HepG2 (cell line): ENCODE measurements around the gene PNRC1. TPM values are rescaled to one million over a fixed set of nuclear protein-coding genes. Genes with fewer than 3 reads are reported as not detected.

Experiments used
- ATAC-seq: fragments of 200-7000 bp; cut with Tn5 transposase; 3 replicates; pipeline ENCODE4 v1.9.1; 2020; ENCODE audit warnings: mild to moderate bottlenecking, moderate library complexity
- BruUV-seq: library from RNA; stranded (reverse); fragments of 400-500 nt; replicated peaks from 2 replicates; lab custom pipeline; 2021; lab: Mats Ljungman, UMichigan
- CTCF ChIA-PET: fragments of 300-600 bp; formaldehyde crosslinking; extraction: SDS; loops from one replicate; lab custom pipeline; 2021; ENCODE audit warnings: low total read pairs, inconsistent platforms, low intra/inter-chr PET ratio; lab: Yijun Ruan, JAX
- POLR2A ChIA-PET: fragments of 350-600 bp; sonication (Branson Sonifier 250); formaldehyde crosslinking; loops from one replicate; lab custom pipeline; 2020; ENCODE audit warnings: antibody characterized with exemption, inconsistent platforms; lab: Yijun Ruan, JAX
- DNase-seq: peaks from one replicate; pipeline ENCODE4 v3.0.0-alpha.2; 2015; ENCODE audit warnings: low spot score
- FAIRE-seq: peaks from 3 replicates; lab custom pipeline; 2011; peaks lifted over from hg19 to GRCh38; lab: Jason Lieb, UNC
- H2AFZ ChIP-seq: one replicate; pipeline ENCODE4 v1.6.1; 2011; ENCODE audit warnings: low read length, inconsistent platforms
- H3K27ac ChIP-seq: fragments of 300-600 bp; 3 replicates; pipeline ENCODE4 v1.8.0; 2011; ENCODE audit warnings: mixed run types, mild to moderate bottlenecking, mixed read lengths, low read length, inconsistent platforms; ENCODE audit not compliant: insufficient read depth; ENCODE audit errors: extremely low read length
- H3K27me3 ChIP-seq, 2 experiments: fragments of 200-600 bp in 1 of 2; 2 replicates in 1 of 2; 3 replicates in 1 of 2; pipeline versions ENCODE4 v1.6.0 to v1.8.0; 2011; ENCODE audit warnings: low read length in 2 of 2, mild to moderate bottlenecking in 2 of 2, moderate library complexity in 2 of 2, inconsistent platforms in 1 of 2; ENCODE audit not compliant: insufficient read depth in 2 of 2, control insufficient read depth in 1 of 2
- H3K36me3 ChIP-seq, 2 experiments: fragments of 200-600 bp in 1 of 2; replicated peaks in 1 of 2; 2 replicates in 1 of 2; 3 replicates in 1 of 2; pipeline versions ENCODE4 v1.5.1 to v1.8.0; 2011; ENCODE audit warnings: low read length in 2 of 2, inconsistent platforms in 1 of 2; ENCODE audit not compliant: insufficient read depth in 2 of 2, control insufficient read depth in 1 of 2
- H3K4me1 ChIP-seq: 2 replicates; pipeline ENCODE4 v1.5.1; 2012; ENCODE audit warnings: low read length, inconsistent platforms; ENCODE audit not compliant: insufficient read depth
- H3K4me2 ChIP-seq: 2 replicates; pipeline ENCODE4 v1.6.0; 2011; ENCODE audit warnings: low read depth, low read length, inconsistent platforms
- H3K4me3 ChIP-seq, 3 experiments: fragments of 200-600 bp in 1 of 3; sonication (generic), shearing (Covaris generic) in 1 of 3; replicated peaks in 1 of 3; 2 replicates each; pipeline ENCODE4 v1.5.1; 2011 to 2016; ENCODE audit warnings: low read length in 3 of 3, inconsistent platforms in 2 of 3, low read depth in 2 of 3, mild to moderate bottlenecking in 2 of 3, control low read depth in 1 of 3, mixed read lengths in 1 of 3; ENCODE audit not compliant: insufficient read depth in 1 of 3
- H3K79me2 ChIP-seq: one replicate; pipeline ENCODE4 v1.6.1; 2011; ENCODE audit warnings: low read length, inconsistent platforms; ENCODE audit not compliant: insufficient read depth
- H3K9ac ChIP-seq: 2 replicates; pipeline ENCODE4 v1.6.0; 2011; ENCODE audit warnings: mild to moderate bottlenecking, low read depth, low read length, inconsistent platforms; ENCODE audit not compliant: insufficient read depth
- H3K9me3 ChIP-seq: 2 replicates; pipeline ENCODE4 v1.5.1; 2012; ENCODE audit warnings: mild to moderate bottlenecking, low read length
- H4K20me1 ChIP-seq: 2 replicates; pipeline ENCODE4 v1.6.0; 2011; ENCODE audit warnings: inconsistent platforms, mild to moderate bottlenecking, low read length, moderate library complexity; ENCODE audit not compliant: insufficient read depth
- CBX1 ChIP-seq: IDR thresholded peaks from one replicate; pipeline ENCODE4 v1.6.1; 2016; ENCODE audit warnings: antibody characterized with exemption, low read depth
- DZIP1 ChIP-seq: sonication (generic); formaldehyde crosslinking; IDR thresholded peaks from 2 replicates; pipeline ENCODE4 v1.5.0; 2020; ENCODE audit warnings: mild to moderate bottlenecking, missing genetic modification reagents
- IKZF5 ChIP-seq: IDR thresholded peaks from 2 replicates; pipeline ENCODE4 v1.6.1; 2018; ENCODE audit warnings: missing genetic modification reagents, mild to moderate bottlenecking, missing compliant biosample characterization
- MTA3 ChIP-seq: sonication (generic); formaldehyde crosslinking; IDR thresholded peaks from 2 replicates; pipeline ENCODE4 v1.4.0; 2020; ENCODE audit warnings: missing genetic modification reagents
- NFE2L2 ChIP-seq: fragments of 150-350 bp; IDR thresholded peaks from 2 replicates; pipeline ENCODE4 v1.6.1; 2014; ENCODE audit warnings: low read length
- PAWR ChIP-seq: sonication (generic); formaldehyde crosslinking; IDR thresholded peaks from 2 replicates; pipeline ENCODE4 v1.4.0; 2020; ENCODE audit warnings: missing genetic modification reagents, mild to moderate bottlenecking, borderline replicate concordance
- PRMT3 ChIP-seq: sonication (generic); formaldehyde crosslinking; IDR thresholded peaks from 2 replicates; pipeline ENCODE4 v1.8.1; 2022; ENCODE audit warnings: low read depth, mild to moderate bottlenecking, moderate library complexity, missing genetic modification reagents, borderline replicate concordance
- SETDB1 ChIP-seq: sonication (generic); formaldehyde crosslinking; IDR thresholded peaks from 2 replicates; pipeline ENCODE4 v1.5.1; 2020; ENCODE audit warnings: missing genetic modification reagents, mild to moderate bottlenecking, borderline replicate concordance
- YY1 ChIP-seq: IDR thresholded peaks from 2 replicates; pipeline ENCODE4 v1.6.1; 2011; ENCODE audit warnings: low read length, low read depth, moderate library complexity, mild to moderate bottlenecking; ENCODE audit not compliant: insufficient read depth, insufficient replicate concordance
- ZNF569 ChIP-seq: sonication (generic); formaldehyde crosslinking; IDR thresholded peaks from 2 replicates; pipeline ENCODE4 v1.5.0; 2020; ENCODE audit warnings: mild to moderate bottlenecking, missing genetic modification reagents, moderate library complexity, borderline replicate concordance
- ZNF607 ChIP-seq: sonication (generic); formaldehyde crosslinking; IDR thresholded peaks from 2 replicates; pipeline ENCODE4 v1.5.1; 2020; ENCODE audit warnings: missing genetic modification reagents, mild to moderate bottlenecking, borderline replicate concordance
- ZNF780A ChIP-seq: sonication (generic); formaldehyde crosslinking; IDR thresholded peaks from 2 replicates; pipeline ENCODE4 v1.8.0; 2022; ENCODE audit warnings: mild to moderate bottlenecking, missing genetic modification reagents, moderate library complexity
- WGBS: methylation state at CpG from one replicate; pipeline ENCODE4 v1.1.6; 2017; ENCODE audit warnings: low lambda C conversion rate; 5-methylcytosine and 5-hydroxymethylcytosine counted together
- in situ Hi-C: cut with HindIII; loops from 2 replicates; pipeline ENCODE4 v1.10.0; 2017; ENCODE audit warnings: low pct_unique_long_range_greater_than_20kb; ENCODE audit not compliant: extremely low pct_ligation_motif_present
- intact Hi-C: fragments of 100-400 bp; cut with micrococcal nuclease; formaldehyde crosslinking; loops from one replicate; pipeline ENCODE4 v1.10.0; 2022; ENCODE audit not compliant: unreplicated experiment
- polyA plus RNA-seq, 8 experiments: library from polyadenylated mRNA; depleted of rRNA in 3 of 8; stranded (reverse) in 7 of 8; unstranded in 1 of 8; fragments of >200 nt; fragmentation: Illumina TruSeq in 4 of 8; extraction: Trizol in 4 of 8; gene quantifications; 2 replicates each; pipeline versions ENCODE4 v1.2.1 to v1.2.3, GENCODE V29; 2011 to 2016; ENCODE audit warnings: low read depth in 4 of 8, missing spikeins in 1 of 8, mixed read lengths in 1 of 8; ENCODE audit not compliant: insufficient read depth in 1 of 8
- total RNA-seq, 5 experiments: library from RNA; depleted of rRNA; stranded (reverse); fragments of >200 nt; fragmentation: Illumina TruSeq; extraction: Trizol; gene quantifications; 2 replicates each; pipeline ENCODE4 v1.2.3, GENCODE V29; 2016; ENCODE audit warnings: low read depth in 1 of 5

PNRC1 gene
- total and polyA plus RNA-seq, 2 of the 13 experiments (the other 11 are each of a cell fraction or from before 2014, with no cell fraction given) = 17.6 to 36.0 TPM

- no peak overlapping the region for H3K4me2 ChIP-seq
- CTCF ChIA-PET = no interaction called here
Observed at GRCh38 chr6:89048288-89048923, 32.1 kb upstream of the PNRC1 start.

GRCh38 chr6:89048985-89049384, 31.6 kb upstream of the PNRC1 start:
- Histone ChIP-seq H3K4me3 (no peak overlapping the region), H3K27ac (no peak overlapping the region), H2AFZ (no peak overlapping the region), H3K9me3 (no peaks in the 10 kb centered on the region), H3K4me1 (peaks cover 26% of the 10 kb centered on the region), H4K20me1 (no peaks in the 10 kb centered on the region), H3K36me3 (no peaks in the 10 kb centered on the region), H3K79me2 (no peaks in the 10 kb centered on the region), H3K4me2 (no peak overlapping the region), H3K9ac (no peak overlapping the region), H3K27me3 (0 out of 5 replicates have a peak, but pooled peaks cover 0 to 3% of the 10 kb centered on the region in 2 experiments)
- POLR2A ChIA-PET = no interaction called here
- intact Hi-C loops = no loop called here
- in situ Hi-C loops = no loop called here
- CTCF ChIA-PET = no interaction called here
- FAIRE-seq (no peak), DNase-seq (no peak), ATAC-seq (no peak)
- BruUV-seq = no TSS peak
- WGBS = 88% methylated on average over 1 of the region's 1 CpG
- no peak for TF ChIP-seq ZNF569 (CRISPR knock-in tag)
- TF ChIP-seq CBX1 = no peak
- TF ChIP-seq PRMT3 = no peak
- TF ChIP-seq MTA3 (CRISPR knock-in tag) = no peak
- no peak for TF ChIP-seq PAWR (CRISPR knock-in tag)
- no peak for TF ChIP-seq DZIP1 (CRISPR knock-in tag)
- no peak for TF ChIP-seq ZNF780A (CRISPR knock-in tag)
- TF ChIP-seq ZNF607 (CRISPR knock-in tag) = no peak
- TF ChIP-seq SETDB1 (CRISPR knock-in tag) = no peak
- TF ChIP-seq YY1 = no peak

More at GRCh38 chr6:89048288-89048923, 32.1 kb upstream of the PNRC1 start:
- no peaks in the 10 kb centered on the region for H4K20me1 ChIP-seq
- ATAC-seq = no peak
- 53% methylated on average over 3 of the region's 3 CpGs for WGBS
- POLR2A ChIA-PET = interaction anchor here (2.6 kb wide), 1 partner anchor 13 kb away, joined by 9 read pairs; no protein-coding TSS in a partner anchor
- no peak overlapping the region for H3K9ac ChIP-seq
- no peak overlapping the region for H3K27ac ChIP-seq
- 0 out of 5 replicates have a peak, but pooled peaks cover 0 to 3% of the 10 kb centered on the region in 2 experiments for H3K27me3 ChIP-seq
- no TSS peak for BruUV-seq
- no peak overlapping the region for H3K4me3 ChIP-seq
- H3K36me3 ChIP-seq = no peaks in the 10 kb centered on the region
- intact Hi-C loops (no loop called here), in situ Hi-C loops (no loop called here)
- H3K79me2 ChIP-seq = no peaks in the 10 kb centered on the region
- H3K9me3 ChIP-seq = no peaks in the 10 kb centered on the region
- TF ChIP-seq NFE2L2 = peak; percentile 27; the same call in 1 of the 2 replicates
- no peak for TF ChIP-seq IKZF5 (CRISPR knock-in tag)
- no peak for DNase-seq
- FAIRE-seq = no peak
- peaks cover 26% of the 10 kb centered on the region for H3K4me1 ChIP-seq
- H2AFZ ChIP-seq = no peak overlapping the region
